K562 (cell line): ENCODE data around the gene MAD2L1BP. TPM values are rescaled to one million over a fixed set of nuclear protein-coding genes. Genes with fewer than 3 reads are reported as not detected.
A peak's percentile ranks its signal among the peaks of the same experiment; 100 is the strongest.

Source experiments
- BHLHE40 ChIP-seq: IDR thresholded peaks from 2 replicates; pipeline ENCODE4 v1.6.1; 2011; ENCODE audit warnings: low read length, improper control_type of control experiment
- CHD2 ChIP-seq: IDR thresholded peaks from 2 replicates; pipeline ENCODE4 v1.6.1; 2011; ENCODE audit warnings: low read depth, low read length
- DIDO1 ChIP-seq: fragments of 450-650 bp; IDR thresholded peaks from 2 replicates; pipeline ENCODE4 v1.6.1; 2016; ENCODE audit warnings: low read depth, missing biosample characterization, missing genetic modification characterization
- ELF2 ChIP-seq: fragments of 250-450 bp; sonication (Bioruptor Pico); IDR thresholded peaks from 2 replicates; pipeline ENCODE4 v1.5.0; 2021; ENCODE audit warnings: mild to moderate bottlenecking
- FOXP1 ChIP-seq: sonication (generic); formaldehyde crosslinking; IDR thresholded peaks from 2 replicates; pipeline ENCODE4 v1.8.0; 2022; ENCODE audit warnings: mild to moderate bottlenecking, missing genetic modification reagents
- MYBL2 ChIP-seq, 2 experiments: fragments of 450-650 bp in 1 of 2; sonication (generic) in 1 of 2; formaldehyde crosslinking in 1 of 2; IDR thresholded peaks; 2 replicates each; pipeline versions ENCODE4 v1.6.1 to v1.8.1; 2017 to 2022; ENCODE audit warnings: borderline replicate concordance in 1 of 2, inconsistent platforms in 1 of 2, low read depth in 1 of 2, mild to moderate bottlenecking in 1 of 2, missing genetic modification reagents in 1 of 2, moderate library complexity in 1 of 2
- POLR2B ChIP-seq: fragments of 450-650 bp; IDR thresholded peaks from 2 replicates; pipeline ENCODE4 v1.6.1; 2018; ENCODE audit warnings: low read depth; ENCODE audit not compliant: partially characterized antibody
- RHOXF2B ChIP-seq: fragments of 250-450 bp; sonication (Bioruptor Pico); conservative IDR thresholded peaks from 2 replicates; pipeline ENCODE4 v1.5.1; 2021
- SMAD4 ChIP-seq: fragments of 250-450 bp; sonication (Bioruptor Pico); conservative IDR thresholded peaks from 2 replicates; pipeline ENCODE4 v1.8.0; 2021; ENCODE audit warnings: inconsistent platforms, mild to moderate bottlenecking, moderate library complexity
- SMC3 ChIP-seq: conservative IDR thresholded peaks from 2 replicates; pipeline ENCODE4 v1.6.1; 2011; ENCODE audit warnings: low read depth, low read length, improper control_type of control experiment; ENCODE audit not compliant: insufficient read depth
- ZKSCAN8 ChIP-seq: fragments of 200-800 bp; sonication (Bioruptor generic); IDR thresholded peaks from 2 replicates; pipeline ENCODE4 v1.6.1; 2016; ENCODE audit warnings: missing genetic modification characterization, missing compliant biosample characterization
- ZNF133 ChIP-seq: fragments of 250-450 bp; sonication (Bioruptor Pico); IDR thresholded peaks from 2 replicates; pipeline ENCODE4 v1.4.0; 2020; ENCODE audit warnings: mild to moderate bottlenecking
- ZNF24 ChIP-seq: fragments of 450-650 bp; IDR thresholded peaks from 2 replicates; pipeline ENCODE4 v1.6.1; 2016
- ZNF311 ChIP-seq: fragments of 250-450 bp; sonication (Bioruptor Pico); IDR thresholded peaks from 2 replicates; pipeline ENCODE4 v1.4.0; 2020; ENCODE audit warnings: mild to moderate bottlenecking, moderate library complexity
- ZNF445 ChIP-seq: fragments of 250-450 bp; sonication (Bioruptor Pico); IDR thresholded peaks from 2 replicates; pipeline ENCODE4 v1.4.0; 2020; ENCODE audit warnings: low read depth, mild to moderate bottlenecking, moderate library complexity
- ZNF830 ChIP-seq: fragments of 250-450 bp; sonication (Bioruptor Pico); IDR thresholded peaks from 2 replicates; pipeline ENCODE4 v1.5.0; 2021; ENCODE audit warnings: mild to moderate bottlenecking
- polyA plus RNA-seq, 8 experiments: library from polyadenylated mRNA; depleted of rRNA in 4 of 8; stranded (reverse) in 5 of 8; unstranded in 3 of 8; fragments of >200 nt; fragmentation: Nextera tagmentation in 2 of 8; fragmentation: Illumina TruSeq in 1 of 8; extraction: Ambion mirVana in 2 of 8; extraction: Trizol in 1 of 8; gene quantifications; 2 replicates each; pipeline versions ENCODE4 v1.2.1 to v1.2.3, GENCODE V29; 2011 to 2014; ENCODE audit warnings: inconsistent platforms in 1 of 8, missing spikeins in 1 of 8
- total RNA-seq, 7 experiments: library from RNA; depleted of rRNA in 6 of 7; stranded (reverse); fragments of >200 nt in 6 of 7; fragmentation: Illumina TruSeq in 2 of 7; extraction: Trizol in 2 of 7; gene quantifications; 2 replicates each; pipeline versions ENCODE4 v1.2.1 to v1.2.3, GENCODE V29; 2011 to 2021; ENCODE audit warnings: low replicate concordance in 1 of 7
- TF ChIP-seq, protein P1 (sequence below): fragments of 250-450 bp; sonication (Bioruptor Pico); IDR thresholded peaks from 2 replicates; pipeline ENCODE4 v1.4.0; 2020; ENCODE audit warnings: mild to moderate bottlenecking, moderate library complexity
- TF ChIP-seq, protein P2 (sequence below): sonication (generic); formaldehyde crosslinking; IDR thresholded peaks from 2 replicates; pipeline ENCODE4 v1.8.0; 2022; ENCODE audit warnings: mild to moderate bottlenecking, missing genetic modification reagents
- TF ChIP-seq, protein P3 (sequence below): fragments of 250-450 bp; sonication (Bioruptor Pico); IDR thresholded peaks from 2 replicates; pipeline ENCODE4 v1.8.0; 2021; ENCODE audit warnings: mild to moderate bottlenecking, moderate library complexity
- TF ChIP-seq, protein P4 (sequence below): fragments of 250-450 bp; sonication (Bioruptor Pico); IDR thresholded peaks from 2 replicates; pipeline ENCODE4 v1.9.0; 2021; ENCODE audit warnings: mild to moderate bottlenecking, inconsistent platforms

Gene MAD2L1BP
- total and polyA plus RNA-seq, 9 of the 15 experiments (the other 6 are each of a cell fraction or from before 2014, with no cell fraction given), result 69.7 to 321 (median 111) TPM

DNA sequence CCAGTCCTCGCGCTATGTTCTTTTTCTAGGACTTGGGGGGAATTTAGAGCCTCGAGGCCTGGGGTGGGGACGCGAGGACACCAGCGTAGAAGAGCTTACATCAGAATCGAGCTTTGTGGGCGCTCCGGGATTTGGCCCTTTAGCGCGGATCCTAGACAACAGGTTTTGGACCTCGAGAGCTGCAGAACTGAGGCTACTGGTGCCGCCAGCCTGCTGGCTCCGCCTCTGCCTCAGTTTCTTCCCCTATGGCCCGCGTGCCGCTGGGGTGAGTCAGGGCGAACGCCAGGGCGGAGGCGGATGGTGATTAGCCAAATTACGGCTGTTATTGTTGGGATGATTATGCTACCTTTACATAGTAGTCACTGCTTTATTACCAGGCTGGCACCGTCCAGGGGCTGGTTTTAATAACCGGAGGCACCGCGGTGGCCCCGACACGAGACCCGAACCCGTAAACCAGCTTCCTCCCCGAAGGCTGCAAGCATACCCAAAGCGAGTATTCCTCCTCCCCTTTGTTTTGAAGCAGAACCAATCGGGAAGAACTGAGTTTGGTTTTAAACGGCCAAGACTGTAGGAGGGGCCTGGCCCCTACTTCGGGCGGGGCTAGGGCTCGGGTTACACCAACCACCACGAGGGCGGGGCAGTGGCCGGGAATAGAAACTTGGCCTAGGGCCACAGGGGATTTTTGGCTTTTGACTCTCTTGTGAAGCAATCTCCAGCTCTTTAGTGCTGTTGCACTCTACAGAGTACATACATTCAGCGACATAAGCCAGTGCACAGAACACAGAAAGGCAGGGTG is 5.9 kb upstream of the MAD2L1BP start (continued):
- TF ChIP-seq ZNF445 (no peak; the same call in 1 of the 2 replicates), ZNF24 (no peak), ZNF311 (CRISPR knock-in tag) (no peak), ZKSCAN8 (CRISPR knock-in tag) (no peak; the same call in 1 of the 2 replicates), SMC3 (no peak), RHOXF2B (CRISPR knock-in tag) (peak; percentile 78; the same call in 1 of the 2 replicates), ELF2 (CRISPR knock-in tag) (no peak), ZNF133 (CRISPR knock-in tag) (no peak), BHLHE40 (peak; percentile 77), FOXP1 (no peak; the same call in 1 of the 2 replicates), MYBL2 (IDR thresholded peaks at IDR 0.05; ENCODE audit: low read depth) (peak; percentile 96), MYBL2 (CRISPR knock-in tag; IDR thresholded peaks at IDR 0.05; ENCODE audit: borderline replicate concordance) (no peak), POLR2B (peak; percentile 98), ZNF830 (CRISPR knock-in tag) (peak; percentile 97), CHD2 (no peak; the same call in 1 of the 2 replicates), DIDO1 (tag) (no peak), SMAD4 (CRISPR knock-in tag) (no peak; the same call in none of the 2 replicates)
- TF ChIP-seq, protein P1, sequence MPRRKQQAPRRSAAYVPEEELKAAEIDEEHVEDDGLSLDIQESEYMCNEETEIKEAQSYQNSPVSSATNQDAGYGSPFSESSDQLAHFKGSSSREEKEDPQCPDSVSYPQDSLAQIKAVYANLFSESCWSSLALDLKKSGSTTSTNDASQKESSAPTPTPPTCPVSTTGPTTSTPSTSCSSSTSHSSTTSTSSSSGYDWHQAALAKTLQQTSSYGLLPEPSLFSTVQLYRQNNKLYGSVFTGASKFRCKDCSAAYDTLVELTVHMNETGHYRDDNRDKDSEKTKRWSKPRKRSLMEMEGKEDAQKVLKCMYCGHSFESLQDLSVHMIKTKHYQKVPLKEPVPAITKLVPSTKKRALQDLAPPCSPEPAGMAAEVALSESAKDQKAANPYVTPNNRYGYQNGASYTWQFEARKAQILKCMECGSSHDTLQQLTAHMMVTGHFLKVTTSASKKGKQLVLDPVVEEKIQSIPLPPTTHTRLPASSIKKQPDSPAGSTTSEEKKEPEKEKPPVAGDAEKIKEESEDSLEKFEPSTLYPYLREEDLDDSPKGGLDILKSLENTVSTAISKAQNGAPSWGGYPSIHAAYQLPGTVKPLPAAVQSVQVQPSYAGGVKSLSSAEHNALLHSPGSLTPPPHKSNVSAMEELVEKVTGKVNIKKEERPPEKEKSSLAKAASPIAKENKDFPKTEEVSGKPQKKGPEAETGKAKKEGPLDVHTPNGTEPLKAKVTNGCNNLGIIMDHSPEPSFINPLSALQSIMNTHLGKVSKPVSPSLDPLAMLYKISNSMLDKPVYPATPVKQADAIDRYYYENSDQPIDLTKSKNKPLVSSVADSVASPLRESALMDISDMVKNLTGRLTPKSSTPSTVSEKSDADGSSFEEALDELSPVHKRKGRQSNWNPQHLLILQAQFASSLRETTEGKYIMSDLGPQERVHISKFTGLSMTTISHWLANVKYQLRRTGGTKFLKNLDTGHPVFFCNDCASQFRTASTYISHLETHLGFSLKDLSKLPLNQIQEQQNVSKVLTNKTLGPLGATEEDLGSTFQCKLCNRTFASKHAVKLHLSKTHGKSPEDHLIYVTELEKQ (CRISPR knock-in tag), result no peak
- TF ChIP-seq, protein P2, sequence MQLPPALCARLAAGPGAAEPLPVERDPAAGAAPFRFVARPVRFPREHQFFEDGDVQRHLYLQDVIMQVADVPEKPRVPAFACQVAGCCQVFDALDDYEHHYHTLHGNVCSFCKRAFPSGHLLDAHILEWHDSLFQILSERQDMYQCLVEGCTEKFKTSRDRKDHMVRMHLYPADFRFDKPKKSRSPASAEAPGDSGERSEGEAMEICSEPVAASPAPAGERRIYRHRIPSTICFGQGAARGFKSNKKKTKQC (CRISPR knock-in tag), result peak; percentile 64; the same call in 1 of the 2 replicates
- TF ChIP-seq, protein P3, sequence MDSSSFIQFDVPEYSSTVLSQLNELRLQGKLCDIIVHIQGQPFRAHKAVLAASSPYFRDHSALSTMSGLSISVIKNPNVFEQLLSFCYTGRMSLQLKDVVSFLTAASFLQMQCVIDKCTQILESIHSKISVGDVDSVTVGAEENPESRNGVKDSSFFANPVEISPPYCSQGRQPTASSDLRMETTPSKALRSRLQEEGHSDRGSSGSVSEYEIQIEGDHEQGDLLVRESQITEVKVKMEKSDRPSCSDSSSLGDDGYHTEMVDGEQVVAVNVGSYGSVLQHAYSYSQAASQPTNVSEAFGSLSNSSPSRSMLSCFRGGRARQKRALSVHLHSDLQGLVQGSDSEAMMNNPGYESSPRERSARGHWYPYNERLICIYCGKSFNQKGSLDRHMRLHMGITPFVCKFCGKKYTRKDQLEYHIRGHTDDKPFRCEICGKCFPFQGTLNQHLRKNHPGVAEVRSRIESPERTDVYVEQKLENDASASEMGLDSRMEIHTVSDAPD (CRISPR knock-in tag), result 0 out of 2 replicates have a peak, but pooled peaks have one; percentile 54
- TF ChIP-seq, protein P4, sequence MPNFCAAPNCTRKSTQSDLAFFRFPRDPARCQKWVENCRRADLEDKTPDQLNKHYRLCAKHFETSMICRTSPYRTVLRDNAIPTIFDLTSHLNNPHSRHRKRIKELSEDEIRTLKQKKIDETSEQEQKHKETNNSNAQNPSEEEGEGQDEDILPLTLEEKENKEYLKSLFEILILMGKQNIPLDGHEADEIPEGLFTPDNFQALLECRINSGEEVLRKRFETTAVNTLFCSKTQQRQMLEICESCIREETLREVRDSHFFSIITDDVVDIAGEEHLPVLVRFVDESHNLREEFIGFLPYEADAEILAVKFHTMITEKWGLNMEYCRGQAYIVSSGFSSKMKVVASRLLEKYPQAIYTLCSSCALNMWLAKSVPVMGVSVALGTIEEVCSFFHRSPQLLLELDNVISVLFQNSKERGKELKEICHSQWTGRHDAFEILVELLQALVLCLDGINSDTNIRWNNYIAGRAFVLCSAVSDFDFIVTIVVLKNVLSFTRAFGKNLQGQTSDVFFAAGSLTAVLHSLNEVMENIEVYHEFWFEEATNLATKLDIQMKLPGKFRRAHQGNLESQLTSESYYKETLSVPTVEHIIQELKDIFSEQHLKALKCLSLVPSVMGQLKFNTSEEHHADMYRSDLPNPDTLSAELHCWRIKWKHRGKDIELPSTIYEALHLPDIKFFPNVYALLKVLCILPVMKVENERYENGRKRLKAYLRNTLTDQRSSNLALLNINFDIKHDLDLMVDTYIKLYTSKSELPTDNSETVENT, result no peak; the same call in none of the 2 replicates
